ENCODE data around the gene CD276.

Gene CD276

DNA sequence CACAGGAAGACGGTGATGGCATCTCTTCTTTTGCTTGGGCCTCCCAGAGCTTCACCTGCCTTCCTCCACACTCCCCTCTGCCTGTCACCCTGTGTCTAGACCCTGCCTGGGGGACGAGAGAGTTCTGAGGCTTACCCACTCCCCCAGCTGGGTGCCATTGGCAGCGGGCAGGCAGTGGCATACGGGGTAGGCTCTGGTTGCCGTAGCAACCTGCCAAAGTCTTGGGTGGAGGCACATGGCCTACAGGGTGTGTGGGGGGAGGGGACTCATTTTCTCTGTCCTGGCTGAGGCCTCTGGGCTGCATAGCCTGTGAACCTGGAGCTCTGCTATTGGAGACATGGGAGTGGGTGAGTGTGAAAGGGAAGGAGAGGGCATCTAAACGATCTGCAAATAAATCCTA is 64.5 kb downstream of the CD276 start:
- DNase-seq: no peak

GRCh38 chr15:73749533-73749932 is 65.3 kb downstream of the CD276 start:
- no peak for DNase-seq

DNA sequence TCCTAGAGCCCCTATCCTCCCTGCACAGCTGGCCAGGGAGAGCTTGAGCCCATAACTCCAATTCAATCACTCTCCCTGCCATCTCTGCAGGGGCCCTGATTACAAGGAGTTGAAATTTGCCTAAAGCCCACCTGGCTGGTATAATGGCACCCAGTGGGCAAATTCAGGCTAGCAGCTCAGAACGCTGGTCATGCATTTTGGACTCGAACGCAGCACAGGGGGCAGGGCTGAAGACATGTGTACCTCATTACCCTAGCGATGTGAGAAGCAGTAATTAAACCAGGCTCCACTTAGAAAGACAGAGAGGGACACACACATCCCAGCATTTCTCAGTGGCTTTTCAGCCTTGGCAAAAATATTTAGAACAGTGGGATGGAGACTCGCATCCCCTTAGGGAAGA is 65.8 kb downstream of the CD276 start:
- DNase-seq: no peak

- no peak for DNase-seq
Observed at GRCh38 chr15:73750438-73750837, 66.3 kb downstream of the CD276 start.

- no peak for DNase-seq
Observed at GRCh38 chr15:73750951-73751350, 66.8 kb downstream of the CD276 start.

- DNase-seq: no peak
Observed at GRCh38 chr15:73751511-73751898, 67.3 kb downstream of the CD276 start.

DNA sequence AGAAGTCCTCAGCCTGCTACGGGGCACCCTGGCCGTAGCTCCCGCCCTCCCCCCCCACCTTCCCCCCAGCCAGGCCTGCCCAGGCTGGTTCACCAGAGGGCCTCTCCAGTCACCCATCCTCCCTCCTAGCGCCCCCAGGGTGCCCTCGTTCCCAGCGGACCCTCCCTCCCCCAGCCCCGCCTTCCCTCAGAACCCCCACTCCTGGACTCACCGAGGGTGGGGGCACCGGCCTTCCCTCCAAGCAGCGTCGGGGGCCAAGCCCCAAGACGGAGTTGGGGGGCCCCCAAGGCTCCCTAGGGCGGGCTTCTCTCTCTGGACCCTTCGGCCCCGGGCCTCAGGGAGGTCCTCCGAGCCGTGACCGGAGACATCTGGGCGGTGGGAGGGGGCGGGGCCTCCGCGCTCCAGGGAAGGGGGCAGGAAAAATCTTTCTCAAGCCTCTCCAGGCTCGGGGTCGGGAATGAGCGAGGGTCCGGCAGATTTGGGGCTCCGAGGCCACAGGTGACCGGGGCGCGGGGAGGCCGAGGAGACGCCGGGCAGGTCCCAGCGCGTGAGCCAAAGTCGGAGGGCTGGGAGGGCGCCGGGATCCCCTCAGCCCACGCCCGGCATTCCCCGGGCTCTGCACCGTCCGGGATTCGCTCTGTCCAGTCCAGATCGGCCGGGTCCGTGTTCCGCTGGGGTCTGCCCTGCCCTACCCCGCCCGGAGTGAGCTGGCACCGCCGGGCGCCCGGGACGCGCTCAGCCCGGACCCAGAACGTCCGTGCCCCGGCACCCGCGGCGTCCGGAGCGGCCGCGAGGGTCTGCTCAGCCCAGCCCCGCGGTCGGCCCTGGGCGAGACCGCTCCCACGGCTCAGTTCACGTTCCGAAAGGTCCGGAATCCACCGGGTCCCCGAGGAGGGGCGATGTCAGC is 68.0 kb downstream of the CD276 start:
- no peak for DNase-seq

DNA sequence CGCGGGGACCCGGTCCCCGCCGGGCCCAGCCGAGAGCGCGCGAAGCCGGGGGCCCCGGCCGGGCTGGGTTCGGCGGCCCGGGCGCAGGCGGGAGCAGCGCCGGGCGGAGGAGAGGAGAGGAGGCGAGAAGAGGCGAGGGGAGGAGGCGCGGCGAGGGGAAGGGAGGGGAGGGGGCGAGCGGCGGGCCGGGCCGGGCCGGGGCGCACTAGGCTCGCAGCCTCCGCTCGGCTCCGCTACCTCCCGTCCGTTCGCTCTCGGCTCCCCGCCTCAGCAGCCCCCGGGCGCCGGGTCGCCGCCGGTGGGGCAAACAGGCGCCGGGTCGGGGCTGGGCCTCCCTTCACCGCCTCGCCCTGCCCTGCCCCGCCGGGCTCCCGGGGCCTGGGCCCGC is 68.6 kb downstream of the CD276 start:
- no peak for DNase-seq

DNA sequence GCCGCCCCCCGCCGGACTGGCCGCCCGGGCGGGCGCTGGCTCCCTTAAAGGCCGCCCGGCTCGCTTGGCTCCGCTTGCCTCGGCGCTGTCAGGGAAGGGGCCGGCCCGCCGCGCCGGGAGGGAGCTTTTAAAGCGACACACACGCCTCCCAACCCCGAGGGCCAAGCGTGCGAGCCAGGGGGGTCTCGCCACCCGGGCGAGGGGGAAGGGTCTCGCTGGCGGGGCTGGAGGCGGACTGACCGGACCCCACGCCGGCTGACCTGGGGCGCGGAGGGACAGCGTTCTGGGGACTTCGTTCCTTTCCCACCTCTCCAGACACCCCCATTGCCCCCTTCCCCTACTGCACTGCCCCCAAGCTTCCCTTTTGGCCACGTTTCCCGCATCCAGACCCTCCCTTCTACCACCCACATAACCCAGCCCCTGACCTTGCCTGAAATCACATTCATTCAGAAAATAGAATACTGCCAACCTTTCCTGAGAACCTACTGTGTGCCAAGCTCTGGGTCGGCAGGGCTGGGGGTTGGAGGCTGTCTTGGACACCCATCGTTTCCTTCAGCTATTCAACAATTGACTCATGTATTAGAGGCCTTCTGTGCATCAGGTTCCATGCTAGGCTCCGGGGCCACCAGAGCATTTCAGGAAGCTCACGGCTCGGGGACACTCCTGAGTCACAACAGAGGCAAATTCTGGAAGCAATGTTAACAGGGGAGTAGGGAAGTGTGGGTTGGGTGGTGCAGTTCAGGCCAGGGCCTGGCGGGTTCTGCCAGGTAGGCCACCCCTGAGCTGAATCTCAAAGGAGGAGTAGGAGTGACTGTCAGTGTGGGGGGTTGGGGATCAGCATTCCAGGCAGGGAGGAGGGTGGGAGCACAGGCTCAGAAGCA is 69.3 kb downstream of the CD276 start, which contains the start of gene INSYN1:
INSYN1 (minus strand) TSS at position 102 of the 881 bp plus-strand sequence. CDS start 2,221 bp downstream, outside the sequence.
- DNase-seq: no peak

GRCh38 chr15:73754461-73754860 is 70.3 kb downstream of the CD276 start:
- DNase-seq: no peak

- no peak for DNase-seq
Observed at GRCh38 chr15:73755481-73755880, 71.3 kb downstream of the CD276 start.

DNA sequence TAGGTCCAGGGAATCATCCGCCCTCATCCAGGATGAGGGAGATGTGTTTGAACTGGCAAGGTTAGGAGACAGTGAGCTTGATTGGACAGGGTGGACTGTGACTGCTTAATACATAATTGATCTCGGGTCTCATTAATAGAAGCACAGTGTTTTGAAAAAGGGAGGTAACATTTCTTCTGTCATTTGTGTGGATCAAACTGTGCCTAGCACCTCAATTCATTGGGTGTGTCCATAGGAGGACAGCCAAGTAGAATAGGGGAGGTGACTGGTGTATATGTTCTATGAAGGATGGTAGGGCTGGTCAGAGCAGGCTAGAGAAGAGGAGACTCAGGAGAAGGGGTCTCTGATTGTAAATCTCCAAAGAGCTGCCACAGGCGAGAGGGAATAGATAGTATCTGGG is 71.8 kb downstream of the CD276 start:
- no peak for DNase-seq

- DNase-seq: no peak
Observed at GRCh38 chr15:73756390-73756789, 72.2 kb downstream of the CD276 start.

GRCh38 chr15:73756947-73757513 is 72.8 kb downstream of the CD276 start:
- DNase-seq: no peak

DNA sequence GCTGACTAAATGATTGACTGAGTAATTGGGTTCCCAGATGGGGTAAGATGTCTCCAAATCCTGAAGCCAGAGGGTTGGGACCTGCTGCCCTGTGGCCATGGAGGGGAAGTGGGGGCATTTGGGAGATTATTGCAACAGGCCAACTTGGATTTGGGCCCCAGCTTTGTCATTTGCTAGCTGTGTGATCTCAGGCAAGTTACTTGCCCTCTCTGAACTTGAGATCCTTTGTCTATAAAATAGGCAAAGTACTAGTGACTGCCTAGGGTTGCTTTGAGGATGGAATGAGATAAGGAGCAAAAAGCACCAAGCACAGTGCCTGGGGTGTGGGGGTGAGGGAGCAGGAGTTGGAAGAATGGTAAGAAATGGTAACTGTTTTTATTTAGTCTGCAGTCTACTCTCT is 73.4 kb downstream of the CD276 start:
- no peak for DNase-seq

GRCh38 chr15:73758461-73758860 is 74.3 kb downstream of the CD276 start:
- no peak for DNase-seq

DNA sequence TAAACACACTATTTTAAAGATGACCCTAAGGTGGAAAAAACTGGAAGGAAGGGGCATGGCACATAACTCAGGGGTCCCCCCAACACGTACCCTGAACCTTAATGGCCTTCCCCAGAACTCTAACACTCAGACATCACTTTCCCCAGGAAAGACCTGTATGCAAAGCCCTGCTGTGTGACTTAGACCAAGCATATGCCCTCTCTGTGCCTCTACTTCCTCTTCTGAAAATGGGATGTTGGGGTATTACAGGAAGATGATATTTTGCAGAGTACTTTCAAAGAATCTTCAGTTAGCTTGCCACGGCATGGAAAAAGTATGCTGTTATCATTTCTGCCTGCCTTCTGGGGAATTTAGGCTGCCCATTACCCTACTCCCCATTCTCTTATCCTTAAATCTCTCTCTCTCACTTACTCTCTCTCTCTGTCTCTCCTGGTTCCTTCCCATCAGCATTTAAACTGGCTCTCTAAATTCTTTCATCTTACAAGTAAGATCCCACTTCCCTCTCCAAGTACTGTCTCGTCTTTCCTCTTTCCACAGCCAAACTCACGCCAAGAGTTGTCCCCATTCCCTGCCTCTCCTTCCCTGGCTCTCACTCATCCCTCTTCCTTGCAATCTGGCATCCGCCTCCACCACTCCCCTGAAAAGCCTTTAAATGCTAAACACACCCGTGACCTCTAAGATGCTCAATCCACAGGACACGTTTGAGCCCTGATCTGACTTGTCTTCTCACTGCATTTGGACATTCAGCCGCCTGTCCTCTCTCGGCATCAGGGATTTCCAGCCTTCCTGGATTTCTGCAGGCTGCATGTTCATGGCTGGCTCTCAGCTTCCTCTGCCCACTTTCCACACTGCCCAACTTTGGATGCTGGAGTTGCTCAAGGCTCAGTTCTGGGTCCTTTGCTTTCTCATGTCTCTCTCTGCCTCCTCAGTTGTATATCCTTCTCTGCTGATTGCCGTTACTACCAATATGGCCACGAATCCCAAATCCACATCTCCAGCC is 76.4 kb downstream of the CD276 start:
- no peak for DNase-seq

DNA sequence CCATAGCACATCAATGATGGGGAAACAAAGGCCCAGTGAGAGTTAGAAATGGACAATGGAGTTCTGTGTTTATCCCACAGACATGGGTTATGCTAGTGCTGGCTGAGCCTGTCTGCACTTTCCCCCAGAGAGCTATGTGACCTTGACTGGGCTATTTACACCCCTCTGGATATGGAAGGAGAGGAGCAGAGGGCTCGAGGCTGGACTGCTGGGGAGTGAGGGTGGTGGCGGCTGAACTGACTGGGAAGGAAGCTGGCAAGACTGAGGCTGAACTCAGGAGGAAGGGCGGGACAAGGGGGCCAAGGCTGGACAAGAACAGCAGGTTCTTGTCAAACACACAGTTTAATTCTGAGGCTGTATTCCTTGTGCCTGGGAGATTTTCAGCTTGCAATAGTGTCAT is 79.7 kb downstream of the CD276 start:
- no peak for DNase-seq

All from kidney glomerular epithelial cell (primary cell).